Measurements from ENCODE around the gene WDR43. TPM values are rescaled to one million over a fixed set of nuclear protein-coding genes. Genes with fewer than 3 reads are reported as not detected.

Gene WDR43
- total and polyA plus RNA-seq, 2 experiments from 2014 or later = 101 to 140 TPM

- H3K4me1 Mint-ChIP-seq = peaks cover 8% of the 10 kb centered on the region
- H2AFZ ChIP-seq = no peak overlapping the region
- ATAC-seq = no peak
Measured at GRCh38 chr2:28981620-28982376, 87.3 kb downstream of the WDR43 start.

More at GRCh38 chr2:28981620-28982376, 87.3 kb downstream of the WDR43 start:
- Histone ChIP-seq H3F3A (replicated peaks; ENCODE audit: low read depth) (no peaks in the 10 kb centered on the region), H4K20me1 (replicated peaks; ENCODE audit: insufficient read depth) (no peaks in the 10 kb centered on the region), H3K79me2 (replicated peaks; ENCODE audit: insufficient read depth) (no peaks in the 10 kb centered on the region), H3K36me3 (ENCODE audit: insufficient read depth) (no peaks in the 10 kb centered on the region), H3K9me2 (ENCODE audit: insufficient read depth) (no peaks in the 10 kb centered on the region), H3K4me2 (no peak overlapping the region), H3K4me1 (ENCODE audit: insufficient read depth) (no peaks in the 10 kb centered on the region), H3K4me3 (no peak overlapping the region), H3K27ac (ENCODE audit: low read depth) (no peak overlapping the region), H3K27me3 (ENCODE audit: insufficient read depth) (no peaks in the 10 kb centered on the region)
- TF ChIP-seq REST (IDR thresholded peaks at IDR 0.05; ENCODE audit: unreplicated experiment) (no peak), CREB1 (CRISPR knock-in tag; IDR thresholded peaks at IDR 0.05; ENCODE audit: low read depth) (no peak), JUNB (IDR thresholded peaks at IDR 0.05; ENCODE audit: unreplicated experiment) (no peak), ZNF114 (CRISPR knock-in tag; IDR thresholded peaks at IDR 0.05) (no peak), NANOG (IDR thresholded peaks at IDR 0.05; ENCODE audit: borderline replicate concordance) (no peak), CTCF (conservative IDR thresholded peaks at IDR 0.05; ENCODE audit: low read depth in 2 of 2) (no peak), POLR2AphosphoS5 (IDR thresholded peaks at IDR 0.05; ENCODE audit: low read depth) (no peak), EZH2phosphoT487 (IDR thresholded peaks at IDR 0.05; ENCODE audit: unreplicated experiment) (no peak), STAT1 (IDR thresholded peaks at IDR 0.05; ENCODE audit: unreplicated experiment) (no peak), ZNF331 (CRISPR knock-in tag; IDR thresholded peaks at IDR 0.05; ENCODE audit: low read depth) (no peak), ETS1 (IDR thresholded peaks at IDR 0.05) (no peak), EZH2 (IDR thresholded peaks at IDR 0.05; ENCODE audit: low read depth, unreplicated experiment) (no peak), ZNF462 (CRISPR knock-in tag; IDR thresholded peaks at IDR 0.05) (no peak)
- H3K27ac Mint-ChIP-seq = no peak overlapping the region
- DNase-seq (ENCODE audit: low spot score) = no peak
- no peak overlapping the region for H3K4me3 Mint-ChIP-seq
- H3K36me3 Mint-ChIP-seq (ENCODE audit: low read depth) = no peaks in the 10 kb centered on the region
- H3K9me3 Mint-ChIP-seq = no peaks in the 10 kb centered on the region
- peaks cover 5% of the 10 kb centered on the region for H3K27me3 Mint-ChIP-seq (ENCODE audit: insufficient read depth, low read depth, poor library complexity)

All from GM23338 (cell line).